ENCODE results near the gene GHRH. TPM values are rescaled to one million over a fixed set of nuclear protein-coding genes. Genes with fewer than 3 reads are reported as not detected.

The GHRH gene
- total RNA-seq, 1 experiment from 2014 or later: not detected

DNA sequence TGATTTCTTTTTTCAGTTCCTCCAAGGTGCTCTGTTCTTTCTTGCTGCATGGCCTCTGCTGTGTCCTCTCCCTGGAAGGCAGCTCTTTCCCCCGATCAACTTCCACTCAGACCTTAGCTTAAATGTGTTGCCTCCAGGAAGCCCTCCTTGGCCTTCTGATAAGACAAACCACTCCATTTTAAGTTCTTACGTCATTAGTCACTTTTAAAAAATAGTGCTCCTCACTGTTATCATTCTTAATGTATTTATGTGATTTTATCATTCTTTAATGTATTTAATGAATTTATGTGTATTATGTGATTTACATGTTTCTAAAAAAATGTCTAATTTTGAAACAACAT is 15.6 kb upstream of the GHRH start:
- peaks cover 4% of the 10 kb centered on the region; the same call in 1 of the 2 replicates for H3K4me1 ChIP-seq (ENCODE audit: control insufficient read depth, insufficient read depth, low read length)
- in situ Hi-C loops (cut with HindIII; ENCODE audit: low pct_unique_long_range_greater_than_20kb, low sequenced_read_pairs) (no loop called here), intact Hi-C loops (cut with micrococcal nuclease; ENCODE audit: unreplicated experiment) (loop anchor here (5.0 kb wide), 1 partner anchor 105 kb away; no protein-coding TSS in a partner anchor)
- DNase-seq (ENCODE audit: low read depth, low spot score) (no peak), ATAC-seq (no peak)
- no peaks in the 10 kb centered on the region for H3K36me3 ChIP-seq (ENCODE audit: control insufficient read depth, insufficient read depth, low read length)
- no peaks in the 10 kb centered on the region for H3K27me3 ChIP-seq (ENCODE audit: control insufficient read depth, insufficient read depth, low read length)
- H3K9me3 ChIP-seq (ENCODE audit: control insufficient read depth, insufficient read depth, low read depth, low read length): no peaks in the 10 kb centered on the region
- TF ChIP-seq REST (IDR thresholded peaks at IDR 0.05; ENCODE audit: insufficient read depth in 1 of 2, low read depth in 2 of 2, low read length in 1 of 2) (no peak), SIN3A (IDR thresholded peaks at IDR 0.05; ENCODE audit: borderline replicate concordance, insufficient read depth, low read depth, low read length) (no peak), TCF7L2 (IDR thresholded peaks at IDR 0.05; ENCODE audit: low read depth, low read length) (no peak)
- H3K4me3 ChIP-seq (ENCODE audit: low read depth in 2 of 2, low read length in 2 of 2): no peak overlapping the region
- no peak overlapping the region for H3K27ac ChIP-seq (ENCODE audit: low read length)
- CTCF ChIA-PET: no interaction called here
- no TSS peak for BruUV-seq (replicated peaks)
- POLR2A ChIA-PET: interaction anchor here (1.3 kb wide), 1 partner anchor 18 kb away, joined by 6 read pairs; no protein-coding TSS in a partner anchor

DNA sequence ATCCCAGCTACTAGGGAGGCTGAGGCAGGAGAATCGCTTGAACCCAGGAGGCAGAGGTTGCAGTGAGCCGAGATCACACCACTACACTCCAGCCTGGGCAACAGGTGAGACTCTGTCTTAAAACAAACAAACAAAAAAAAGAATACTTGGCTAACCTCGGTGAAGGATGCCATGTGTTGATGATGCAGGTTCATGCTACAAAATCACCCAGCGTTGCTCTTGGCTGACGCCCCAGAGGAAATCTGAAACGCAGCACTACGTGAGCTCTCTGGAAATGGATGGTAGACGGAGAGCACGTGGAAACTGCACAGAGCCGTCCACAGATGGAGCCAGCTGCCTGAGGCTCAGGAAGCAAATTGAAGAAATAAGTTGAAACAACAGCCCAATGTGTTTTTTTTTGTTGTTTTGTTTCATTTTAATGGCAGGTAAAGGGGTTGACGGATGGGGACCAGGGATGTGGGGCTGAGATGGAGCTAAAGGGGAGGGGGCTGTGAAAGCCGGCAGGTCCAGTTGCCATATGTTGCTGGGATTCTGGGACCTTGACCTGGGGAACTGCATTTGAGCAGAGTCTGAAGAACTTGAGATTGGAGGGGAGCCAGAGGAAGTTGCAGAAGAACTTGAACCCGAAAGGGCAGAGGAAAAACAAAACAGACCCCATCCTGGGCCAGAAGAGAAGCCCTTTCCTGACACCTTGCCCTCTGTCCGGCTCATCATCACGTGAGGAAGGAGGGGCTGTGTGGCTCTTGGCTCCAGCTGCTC is 15.1 kb upstream of the GHRH start:
- Histone ChIP-seq H3K27ac (ENCODE audit: low read length) (no peak overlapping the region), H3K36me3 (ENCODE audit: control insufficient read depth, insufficient read depth, low read length) (no peaks in the 10 kb centered on the region), H3K9me3 (ENCODE audit: control insufficient read depth, insufficient read depth, low read depth, low read length) (no peaks in the 10 kb centered on the region), H3K4me1 (ENCODE audit: control insufficient read depth, insufficient read depth, low read length) (peaks cover 4% of the 10 kb centered on the region; the same call in 1 of the 2 replicates), H3K27me3 (ENCODE audit: control insufficient read depth, insufficient read depth, low read length) (no peaks in the 10 kb centered on the region), H3K4me3 (ENCODE audit: low read depth in 2 of 2, low read length in 2 of 2) (no peak overlapping the region)
- CTCF ChIA-PET: no interaction called here
- no peak for DNase-seq (ENCODE audit: low read depth, low spot score)
- POLR2A ChIA-PET: no interaction called here
- no TSS peak for BruUV-seq (replicated peaks)
- intact Hi-C loops (cut with micrococcal nuclease; ENCODE audit: unreplicated experiment): loop anchor here (5.0 kb wide), 1 partner anchor 106 kb away; no protein-coding TSS in a partner anchor
- no peak; the same call in 1 of the 2 replicates for TF ChIP-seq CTCF (IDR thresholded peaks at IDR 0.05)
- TF ChIP-seq TCF7L2 (IDR thresholded peaks at IDR 0.05; ENCODE audit: low read depth, low read length): no peak
- in situ Hi-C loops (cut with HindIII; ENCODE audit: low pct_unique_long_range_greater_than_20kb, low sequenced_read_pairs): no loop called here
- ATAC-seq: peak; percentile 85

DNA sequence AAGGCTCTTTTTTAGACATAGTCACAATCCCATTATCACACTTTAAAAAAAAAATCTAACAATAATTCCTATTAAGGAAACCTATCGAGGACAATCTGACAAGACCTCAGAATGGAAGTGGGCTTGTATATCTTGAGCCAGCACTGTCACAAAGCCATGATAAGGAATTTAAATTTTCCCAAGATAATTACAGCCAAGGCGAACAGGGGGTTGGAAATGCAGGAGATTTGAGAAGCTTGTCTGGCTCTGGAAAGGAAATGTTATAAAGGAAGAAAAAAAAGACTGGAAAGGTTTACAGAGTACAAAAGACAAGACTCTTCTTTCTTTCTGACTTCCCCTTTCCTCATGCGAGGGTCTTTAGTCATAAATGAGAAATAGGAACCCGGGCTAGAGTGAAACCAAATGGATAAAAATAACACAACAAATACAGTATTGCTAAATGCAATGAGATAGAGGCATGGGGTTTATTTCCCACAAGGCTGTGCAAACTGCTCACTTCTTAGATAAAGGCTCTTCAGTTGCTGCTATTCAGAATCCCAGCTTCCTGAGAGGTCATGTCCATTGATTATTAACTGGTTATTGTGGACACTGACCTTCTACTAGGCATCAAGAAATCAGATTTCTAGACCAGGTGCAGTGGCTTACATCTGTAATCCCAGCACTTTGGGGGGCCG is 13.4 kb upstream of the GHRH start:
- Histone ChIP-seq H3K36me3 (ENCODE audit: control insufficient read depth, insufficient read depth, low read length) (no peaks in the 10 kb centered on the region), H3K9me3 (ENCODE audit: control insufficient read depth, insufficient read depth, low read depth, low read length) (no peaks in the 10 kb centered on the region), H3K4me1 (ENCODE audit: control insufficient read depth, insufficient read depth, low read length) (peaks cover 4% of the 10 kb centered on the region; the same call in 1 of the 2 replicates), H3K4me3 (ENCODE audit: low read depth in 2 of 2, low read length in 2 of 2) (no peak overlapping the region), H3K27ac (ENCODE audit: low read length) (no peak overlapping the region), H3K27me3 (ENCODE audit: control insufficient read depth, insufficient read depth, low read length) (no peaks in the 10 kb centered on the region)
- in situ Hi-C loops (cut with HindIII; ENCODE audit: low pct_unique_long_range_greater_than_20kb, low sequenced_read_pairs) (no loop called here), intact Hi-C loops (cut with micrococcal nuclease; ENCODE audit: unreplicated experiment) (loop anchor here (5.0 kb wide), 1 partner anchor 107 kb away; no protein-coding TSS in a partner anchor)
- no peak for TF ChIP-seq POLR2AphosphoS5 (IDR thresholded peaks at IDR 0.05; ENCODE audit: low read depth, low read length)
- TF ChIP-seq REST (IDR thresholded peaks at IDR 0.05; ENCODE audit: insufficient read depth in 1 of 2, low read depth in 2 of 2, low read length in 1 of 2): no peak
- no peak for TF ChIP-seq TCF7L2 (IDR thresholded peaks at IDR 0.05; ENCODE audit: low read depth, low read length)
- TF ChIP-seq SIN3A (IDR thresholded peaks at IDR 0.05; ENCODE audit: borderline replicate concordance, insufficient read depth, low read depth, low read length): no peak
- no peak for TF ChIP-seq CTCF (IDR thresholded peaks at IDR 0.05)
- ChIA-PET CTCF (no interaction called here), POLR2A (no interaction called here)
- no peak for ATAC-seq
- DNase-seq (ENCODE audit: low read depth, low spot score): no peak
- BruUV-seq (replicated peaks): no TSS peak
